ENCODE results near the gene GRAPL.
"Not testable (repeated sequence)": the region's sequence is repeated elsewhere in the genome, so short reads cannot be mapped to it uniquely, and the experiment has no call there.

GRAPL gene

DNA sequence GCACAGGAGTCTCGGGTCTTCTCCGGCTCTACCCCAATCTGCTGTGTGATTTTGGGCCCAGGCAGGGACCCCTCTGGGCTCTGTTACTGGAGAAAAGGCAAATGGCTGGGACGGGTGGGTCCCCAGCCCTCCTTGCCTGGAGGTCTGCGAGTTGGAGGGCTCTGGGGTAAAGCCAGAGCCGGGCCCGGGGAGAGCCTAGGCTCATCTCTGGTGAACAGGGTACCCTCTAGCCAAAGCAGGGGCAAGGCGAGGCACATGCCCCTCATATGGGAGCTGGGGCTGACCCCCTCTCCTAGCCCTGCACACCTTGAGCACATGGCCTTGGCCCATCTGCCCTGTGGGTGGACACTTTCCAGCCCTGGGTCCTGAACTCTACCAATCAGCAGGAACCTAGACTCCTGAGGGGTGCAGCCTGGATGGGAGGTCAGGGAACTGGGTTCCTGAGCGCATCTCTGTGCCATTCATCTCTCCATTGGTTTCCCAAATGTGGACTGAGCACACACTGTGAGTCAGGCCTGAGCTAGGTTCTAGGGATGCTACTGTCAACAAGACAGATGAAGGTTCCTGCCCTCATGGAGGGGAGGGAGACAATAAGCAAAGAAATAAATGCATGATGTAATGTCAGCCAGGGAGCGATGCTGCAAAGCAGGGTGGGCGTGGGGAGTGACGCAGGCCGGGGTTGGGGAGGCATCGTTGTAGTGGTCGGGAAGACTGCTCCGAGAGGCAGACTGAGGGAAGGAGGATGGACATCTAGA is 33.5 kb upstream of the GRAPL start:
- H2BK5ac ChIP-seq (ENCODE audit: low read length); DNase-seq; H3K4me2 ChIP-seq (ENCODE audit: low read length); H2BK120ac ChIP-seq (ENCODE audit: low read depth, low read length); H2BK15ac ChIP-seq (replicated peaks; ENCODE audit: low read depth); H3K27ac ChIP-seq (ENCODE audit: low read depth, low read length); H3K56ac ChIP-seq (ENCODE audit: low read length); H4K8ac ChIP-seq (ENCODE audit: low read depth, low read length); H3K4ac ChIP-seq (ENCODE audit: low read depth, low read length); H3K9ac ChIP-seq (ENCODE audit: low read length); H3K27me3 ChIP-seq (ENCODE audit: insufficient read depth, low read length, poor library complexity); H3K18ac ChIP-seq (ENCODE audit: low read length); H3K79me1 ChIP-seq (ENCODE audit: low read length); H4K5ac ChIP-seq (ENCODE audit: low read length); H3K36me3 ChIP-seq (ENCODE audit: control insufficient read depth, insufficient read depth, low read length); H3K4me3 ChIP-seq (ENCODE audit: low read length); H2AK5ac ChIP-seq (ENCODE audit: low read length); H3K23ac ChIP-seq (ENCODE audit: low read length); H3K79me2 ChIP-seq (ENCODE audit: control insufficient read depth, insufficient read depth, low read length); H3K4me1 ChIP-seq (ENCODE audit: control insufficient read depth, low read depth, low read length): not testable (repeated sequence)
- WGBS (ENCODE audit: extremely low coverage, insufficient coverage, low lambda C conversion rate): no CpG with 5 or more reads among the region's 15 CpGs

DNA sequence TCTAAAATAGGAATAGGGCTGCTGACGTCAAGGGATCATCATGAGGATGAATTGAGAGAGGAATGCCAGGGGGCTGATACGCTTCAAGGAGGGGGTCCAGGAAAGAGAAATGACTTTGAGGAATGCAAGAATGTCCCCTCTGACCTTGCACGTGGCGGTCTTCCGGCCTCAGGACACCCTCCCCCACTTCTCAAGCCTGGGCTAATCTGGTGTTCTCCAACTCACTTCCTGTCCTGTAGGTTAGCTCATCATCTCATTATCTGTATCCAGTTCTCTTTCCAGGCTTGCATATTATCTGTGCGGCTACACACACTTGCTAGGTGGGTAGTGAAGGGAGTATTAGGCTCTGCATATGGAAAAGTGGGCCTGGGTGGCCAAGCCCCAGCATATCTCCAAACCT is 18.9 kb upstream of the GRAPL start:
- not testable (repeated sequence) for H3K36me3 ChIP-seq (ENCODE audit: control insufficient read depth, insufficient read depth, low read length); H4K5ac ChIP-seq (ENCODE audit: low read length); H4K8ac ChIP-seq (ENCODE audit: low read depth, low read length); H3K4me1 ChIP-seq (ENCODE audit: control insufficient read depth, low read depth, low read length); H3K9ac ChIP-seq (ENCODE audit: low read length); H3K4me3 ChIP-seq (ENCODE audit: low read length); H3K4me2 ChIP-seq (ENCODE audit: low read length); H3K27me3 ChIP-seq (ENCODE audit: insufficient read depth, low read length, poor library complexity); H3K56ac ChIP-seq (ENCODE audit: low read length); H3K79me2 ChIP-seq (ENCODE audit: control insufficient read depth, insufficient read depth, low read length); H2BK5ac ChIP-seq (ENCODE audit: low read length); H2BK120ac ChIP-seq (ENCODE audit: low read depth, low read length); H3K23ac ChIP-seq (ENCODE audit: low read length); H3K27ac ChIP-seq (ENCODE audit: low read depth, low read length); H3K4ac ChIP-seq (ENCODE audit: low read depth, low read length); H2AK5ac ChIP-seq (ENCODE audit: low read length); H3K79me1 ChIP-seq (ENCODE audit: low read length); H3K18ac ChIP-seq (ENCODE audit: low read length); H2BK15ac ChIP-seq (replicated peaks; ENCODE audit: low read depth)
- peak; percentile 45 for DNase-seq
- no CpG with 5 or more reads among the region's 6 CpGs for WGBS (ENCODE audit: extremely low coverage, insufficient coverage, low lambda C conversion rate)

DNA sequence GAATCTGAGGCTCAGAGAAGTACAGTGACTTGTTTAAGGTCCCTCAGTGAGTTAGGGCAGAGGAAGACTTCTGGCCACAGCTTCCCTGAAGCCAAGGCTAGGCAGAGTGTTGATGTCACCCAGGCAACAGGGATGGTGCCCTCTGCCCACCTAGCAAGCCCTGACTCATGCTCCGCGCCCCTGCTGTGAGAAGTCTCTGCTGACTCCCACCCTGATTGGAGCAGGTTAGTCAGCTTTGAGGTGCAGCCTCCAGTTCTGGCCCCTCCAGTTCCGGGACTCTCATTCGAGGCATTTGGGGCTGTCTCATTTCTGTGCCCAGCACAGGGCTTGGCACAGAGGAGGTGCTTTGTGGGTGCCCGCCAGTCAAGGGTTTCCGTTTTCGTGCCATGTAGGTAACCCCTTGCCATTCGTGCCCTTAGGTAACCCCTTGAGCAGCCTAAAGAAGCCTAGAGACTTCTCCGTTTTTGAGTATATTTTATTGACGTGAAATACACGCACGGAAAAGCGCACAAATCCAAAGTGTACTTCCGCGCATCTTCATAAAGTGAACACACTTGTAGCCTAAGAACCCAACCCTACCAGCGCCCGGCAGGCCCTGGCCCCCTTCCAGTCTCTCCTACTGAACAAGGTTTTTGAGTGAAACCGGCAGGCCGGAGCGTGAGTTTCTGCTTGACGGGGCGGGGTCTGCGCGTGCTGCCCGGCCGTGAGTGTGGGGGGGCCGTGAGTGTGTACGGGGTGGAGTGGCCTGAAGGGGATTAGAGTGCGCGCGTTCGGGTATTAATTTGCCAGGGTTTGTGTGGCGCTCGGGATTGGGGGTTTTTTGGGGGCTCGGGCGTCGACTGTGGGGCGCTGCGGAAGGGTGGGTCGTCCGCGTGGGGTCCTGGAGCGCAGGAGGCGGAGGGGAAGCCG is 16.9 kb upstream of the GRAPL start:
- H3K27me3 ChIP-seq (ENCODE audit: insufficient read depth, low read length, poor library complexity); H3K4me1 ChIP-seq (ENCODE audit: control insufficient read depth, low read depth, low read length); H3K4ac ChIP-seq (ENCODE audit: low read depth, low read length); H3K4me2 ChIP-seq (ENCODE audit: low read length); H3K18ac ChIP-seq (ENCODE audit: low read length); DNase-seq; H4K8ac ChIP-seq (ENCODE audit: low read depth, low read length); H2AK5ac ChIP-seq (ENCODE audit: low read length); H3K27ac ChIP-seq (ENCODE audit: low read depth, low read length); H3K4me3 ChIP-seq (ENCODE audit: low read length); H4K5ac ChIP-seq (ENCODE audit: low read length); H3K79me2 ChIP-seq (ENCODE audit: control insufficient read depth, insufficient read depth, low read length); H2BK5ac ChIP-seq (ENCODE audit: low read length); H3K36me3 ChIP-seq (ENCODE audit: control insufficient read depth, insufficient read depth, low read length); H3K9ac ChIP-seq (ENCODE audit: low read length); H3K23ac ChIP-seq (ENCODE audit: low read length); H2BK15ac ChIP-seq (replicated peaks; ENCODE audit: low read depth); H3K79me1 ChIP-seq (ENCODE audit: low read length); H2BK120ac ChIP-seq (ENCODE audit: low read depth, low read length); H3K56ac ChIP-seq (ENCODE audit: low read length): not testable (repeated sequence)
- no CpG with 5 or more reads among the region's 45 CpGs for WGBS (ENCODE audit: extremely low coverage, insufficient coverage, low lambda C conversion rate)

DNA sequence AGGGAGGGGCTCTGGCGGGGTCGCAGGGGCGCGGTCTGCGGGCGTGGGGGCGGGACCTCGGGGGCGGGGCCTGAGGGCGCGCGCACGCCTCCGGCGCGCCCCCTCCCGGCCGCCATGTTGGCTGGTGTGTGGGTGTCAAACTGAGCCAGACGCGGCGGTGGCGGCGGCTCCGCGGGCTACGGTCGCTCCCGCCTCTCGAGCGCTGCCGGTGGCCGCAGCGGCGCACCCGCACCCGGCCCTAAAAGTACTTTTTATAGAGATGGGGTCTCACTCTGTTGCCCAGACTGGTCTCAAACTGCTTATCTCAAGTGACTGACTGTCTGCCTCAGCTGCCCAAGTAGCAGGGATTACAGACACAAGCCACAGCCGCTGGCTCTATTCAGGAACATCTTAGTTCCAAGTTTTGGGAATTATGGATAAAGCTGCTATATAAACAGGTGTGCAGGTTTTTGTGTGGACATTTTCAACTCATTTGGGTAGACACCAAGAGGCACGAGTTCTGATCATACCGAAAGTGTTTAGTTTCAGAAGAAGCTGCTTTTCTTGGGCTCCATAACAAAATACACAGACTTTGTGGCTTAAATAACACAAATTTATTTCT is 16.2 kb upstream of the GRAPL start:
- not testable (repeated sequence) for H2AK5ac ChIP-seq (ENCODE audit: low read length); H3K27me3 ChIP-seq (ENCODE audit: insufficient read depth, low read length, poor library complexity); H3K4me2 ChIP-seq (ENCODE audit: low read length); H3K27ac ChIP-seq (ENCODE audit: low read depth, low read length); H3K79me2 ChIP-seq (ENCODE audit: control insufficient read depth, insufficient read depth, low read length); H3K4me1 ChIP-seq (ENCODE audit: control insufficient read depth, low read depth, low read length); H3K23ac ChIP-seq (ENCODE audit: low read length); H3K4me3 ChIP-seq (ENCODE audit: low read length); H3K36me3 ChIP-seq (ENCODE audit: control insufficient read depth, insufficient read depth, low read length); H3K18ac ChIP-seq (ENCODE audit: low read length); H4K5ac ChIP-seq (ENCODE audit: low read length); H2BK120ac ChIP-seq (ENCODE audit: low read depth, low read length); H3K9ac ChIP-seq (ENCODE audit: low read length); H2BK15ac ChIP-seq (replicated peaks; ENCODE audit: low read depth); H2BK5ac ChIP-seq (ENCODE audit: low read length); H4K8ac ChIP-seq (ENCODE audit: low read depth, low read length); H3K4ac ChIP-seq (ENCODE audit: low read depth, low read length); H3K56ac ChIP-seq (ENCODE audit: low read length); H3K79me1 ChIP-seq (ENCODE audit: low read length)
- DNase-seq: peak; percentile 61
- WGBS (ENCODE audit: extremely low coverage, insufficient coverage, low lambda C conversion rate): no CpG with 5 or more reads among the region's 39 CpGs

DNA sequence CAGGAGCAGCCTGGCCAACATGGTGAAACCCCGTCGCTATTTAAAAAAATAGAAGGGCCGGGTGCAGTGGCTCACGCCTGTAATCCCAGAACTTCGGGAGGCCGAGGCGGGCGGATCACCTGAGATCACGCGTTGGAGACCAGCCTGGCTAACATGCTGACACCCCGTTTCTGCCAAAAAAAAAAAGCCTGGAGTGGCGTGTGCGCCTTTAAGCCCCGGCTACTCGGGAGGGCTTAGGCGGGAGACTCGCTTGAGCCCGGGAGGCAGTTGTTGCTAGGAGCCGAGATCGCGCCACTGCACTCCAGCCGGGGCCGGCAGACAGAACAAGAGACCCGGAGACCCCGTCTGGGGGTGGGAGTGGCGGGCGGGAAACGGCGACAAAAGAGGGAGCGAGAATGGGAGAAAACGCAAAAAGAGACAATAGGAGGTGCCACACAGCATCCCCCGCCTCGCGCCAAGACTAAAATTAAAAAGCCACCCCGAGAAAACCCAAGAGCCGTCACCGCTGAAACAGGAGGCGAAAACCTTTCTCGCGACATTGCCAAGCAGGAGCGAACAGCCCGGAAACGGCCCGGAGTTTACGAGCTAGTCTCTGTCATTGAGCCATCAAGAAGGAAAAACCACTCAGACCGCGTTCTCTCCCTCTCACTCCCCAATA is 15.5 kb upstream of the GRAPL start:
- H2BK120ac ChIP-seq (ENCODE audit: low read depth, low read length); H3K9ac ChIP-seq (ENCODE audit: low read length); H3K27me3 ChIP-seq (ENCODE audit: insufficient read depth, low read length, poor library complexity); H3K27ac ChIP-seq (ENCODE audit: low read depth, low read length); H3K4me1 ChIP-seq (ENCODE audit: control insufficient read depth, low read depth, low read length); H3K4me2 ChIP-seq (ENCODE audit: low read length); H3K79me2 ChIP-seq (ENCODE audit: control insufficient read depth, insufficient read depth, low read length); H2BK15ac ChIP-seq (replicated peaks; ENCODE audit: low read depth); H3K23ac ChIP-seq (ENCODE audit: low read length); H3K18ac ChIP-seq (ENCODE audit: low read length); H3K4me3 ChIP-seq (ENCODE audit: low read length); H3K36me3 ChIP-seq (ENCODE audit: control insufficient read depth, insufficient read depth, low read length); H2BK5ac ChIP-seq (ENCODE audit: low read length); H3K4ac ChIP-seq (ENCODE audit: low read depth, low read length); H4K8ac ChIP-seq (ENCODE audit: low read depth, low read length); H2AK5ac ChIP-seq (ENCODE audit: low read length); H3K79me1 ChIP-seq (ENCODE audit: low read length); H4K5ac ChIP-seq (ENCODE audit: low read length); H3K56ac ChIP-seq (ENCODE audit: low read length): not testable (repeated sequence)
- no CpG with 5 or more reads among the region's 47 CpGs for WGBS (ENCODE audit: extremely low coverage, insufficient coverage, low lambda C conversion rate)
- DNase-seq: peak; percentile 100

All from mesendoderm (in vitro differentiated cells).